Stimulated activated CD4-positive, alpha-beta T cell treated with anti-CD3 and anti-CD28 coated beads, Interleukin-12 subunit alpha, Interleukin-12 subunit beta, amount 100 ng/mL, for 4 hours (primary cell): ENCODE results near the gene CLSTN1.

Experiments
- DNase-seq: peaks from one replicate; pipeline ENCODE4 v3.0.0-alpha.2; 2020

The CLSTN1 gene

DNA sequence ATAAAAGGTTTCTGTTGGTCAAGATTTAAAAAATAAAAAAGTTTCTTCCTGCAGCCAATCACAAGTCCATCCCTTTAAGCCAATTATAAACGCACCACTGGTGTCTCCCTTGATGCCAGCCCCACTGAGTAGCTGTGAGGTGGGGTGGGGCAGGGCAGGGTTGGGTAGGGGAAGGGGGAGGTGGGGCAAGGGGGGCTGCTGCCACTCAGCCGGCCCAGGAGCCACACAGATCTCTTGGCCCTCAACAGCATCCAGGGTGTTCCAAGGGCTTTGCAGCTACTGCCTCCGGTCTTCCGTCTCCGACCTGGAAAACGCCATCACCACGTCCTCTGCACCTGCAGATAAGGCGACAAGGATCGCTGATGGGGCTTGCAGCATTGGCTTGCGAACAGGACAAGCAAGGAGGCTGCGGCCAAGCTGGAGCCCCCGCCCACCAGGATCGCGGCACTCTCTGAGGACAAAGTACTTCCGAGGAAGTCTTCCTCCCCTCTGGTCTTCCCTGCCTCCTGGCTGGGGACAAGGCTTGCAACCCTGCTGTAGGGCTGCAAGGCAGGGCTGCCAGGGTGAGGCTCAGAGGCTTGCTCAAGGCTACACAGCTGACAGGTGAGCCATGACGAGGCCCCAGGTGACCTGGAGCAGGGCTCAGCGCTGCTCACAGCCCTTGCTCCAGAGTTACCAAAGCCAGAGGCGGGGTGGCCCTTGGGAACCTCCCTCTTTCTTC, 26.8 kb upstream of the CLSTN1 start:
- no peak for DNase-seq

GRCh38 chr1:9849691-9850441, 26.1 kb upstream of the CLSTN1 start:
- no peak for DNase-seq

- DNase-seq, result no peak
Observed at GRCh38 chr1:9848022-9848421, 24.3 kb upstream of the CLSTN1 start.

DNA sequence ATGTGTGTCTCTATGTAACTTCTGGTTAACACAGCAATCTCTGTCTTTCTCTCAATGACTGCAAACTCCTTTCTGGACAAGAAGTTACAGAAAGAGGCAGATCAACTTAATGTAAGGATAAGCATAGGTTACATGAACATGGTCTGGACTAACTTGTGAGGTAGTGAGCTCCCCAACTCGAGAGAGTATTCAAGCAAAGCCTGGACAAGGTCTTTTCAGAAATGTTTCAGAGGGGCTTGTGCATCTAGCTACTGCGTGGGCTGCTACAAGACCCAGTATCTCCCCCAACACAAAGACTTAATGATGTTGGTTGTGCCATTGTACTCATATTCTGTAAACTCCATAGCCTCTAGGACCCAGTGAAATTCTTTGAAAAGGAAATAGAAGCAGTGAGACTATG, 23.5 kb upstream of the CLSTN1 start:
- DNase-seq, result no peak

DNA sequence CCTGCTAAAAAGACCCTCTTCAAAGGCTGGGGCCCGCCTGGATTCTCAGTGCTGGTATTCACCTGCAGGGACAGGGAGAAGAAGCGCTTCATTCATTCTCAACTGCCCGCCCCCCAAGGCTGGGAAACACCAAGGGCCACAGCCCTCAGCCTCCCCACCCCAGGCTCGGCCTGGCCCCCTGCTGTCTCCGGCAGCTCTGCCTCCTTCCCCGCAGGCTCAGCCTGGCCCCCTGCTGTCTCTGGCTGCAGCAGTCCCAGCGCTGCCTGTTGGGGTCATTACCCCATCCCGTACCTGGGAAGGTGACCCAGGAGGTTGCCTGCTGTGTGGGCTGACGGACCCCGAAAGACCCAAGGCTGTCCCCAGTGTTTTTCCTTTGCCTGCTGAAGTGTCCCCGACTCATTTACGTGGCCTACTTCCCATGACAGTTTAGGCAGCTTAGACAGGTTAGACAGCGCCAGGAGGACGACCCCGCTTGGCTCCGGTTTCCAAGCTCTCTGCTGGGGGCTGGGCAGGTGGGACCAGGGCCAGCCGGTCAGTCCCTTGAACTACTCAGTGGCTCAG, 22.9 kb upstream of the CLSTN1 start:
- no peak for DNase-seq

GRCh38 chr1:9845914-9846313, 22.1 kb upstream of the CLSTN1 start:
- DNase-seq, result no peak

- DNase-seq, result no peak
Observed at GRCh38 chr1:9844756-9845155, 21.0 kb upstream of the CLSTN1 start.

GRCh38 chr1:9844106-9844505, 20.3 kb upstream of the CLSTN1 start:
- DNase-seq, result no peak

GRCh38 chr1:9843576-9843945, 19.8 kb upstream of the CLSTN1 start:
- DNase-seq, result no peak

DNA sequence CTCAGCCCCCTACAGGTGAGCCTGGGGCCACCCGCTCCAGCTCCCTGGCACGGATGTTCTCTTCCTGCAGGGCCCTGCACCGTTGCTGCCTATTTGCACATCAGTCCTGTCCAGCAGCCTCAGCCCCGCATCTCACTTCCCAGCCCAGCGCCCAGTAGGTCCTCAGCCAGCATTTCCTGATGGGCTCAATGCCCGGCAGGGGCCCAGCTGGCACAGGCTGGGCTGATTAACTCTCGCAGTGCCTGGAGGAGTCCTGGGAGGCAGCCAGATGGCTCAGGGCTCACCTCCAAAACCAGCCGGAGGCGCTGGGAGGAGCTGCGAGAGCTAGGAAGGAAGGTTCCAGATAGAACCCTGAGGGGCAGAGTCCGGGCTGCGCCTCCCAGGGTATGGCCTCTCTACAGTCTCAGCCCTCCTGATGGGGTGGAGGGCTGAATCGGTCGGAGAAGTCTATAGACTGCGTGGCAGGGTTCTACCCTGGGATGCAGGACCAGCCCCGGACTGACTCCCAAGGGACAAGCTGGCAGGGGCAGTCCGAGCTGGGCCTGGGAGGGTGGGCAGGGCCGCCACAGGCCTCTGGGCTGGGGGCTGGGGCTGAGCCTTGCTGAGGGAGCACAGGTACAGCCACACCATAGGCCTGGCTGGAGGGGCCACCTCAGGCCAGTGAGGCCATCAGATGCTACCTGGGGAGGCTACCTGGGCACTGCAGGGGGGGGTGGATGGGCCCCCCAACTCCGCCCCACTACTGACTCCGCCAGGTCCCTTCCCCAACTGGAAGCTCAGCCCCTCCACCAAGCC, 19.2 kb upstream of the CLSTN1 start:
- no peak for DNase-seq

GRCh38 chr1:9842073-9842711, 18.4 kb upstream of the CLSTN1 start:
- no peak for DNase-seq

DNA sequence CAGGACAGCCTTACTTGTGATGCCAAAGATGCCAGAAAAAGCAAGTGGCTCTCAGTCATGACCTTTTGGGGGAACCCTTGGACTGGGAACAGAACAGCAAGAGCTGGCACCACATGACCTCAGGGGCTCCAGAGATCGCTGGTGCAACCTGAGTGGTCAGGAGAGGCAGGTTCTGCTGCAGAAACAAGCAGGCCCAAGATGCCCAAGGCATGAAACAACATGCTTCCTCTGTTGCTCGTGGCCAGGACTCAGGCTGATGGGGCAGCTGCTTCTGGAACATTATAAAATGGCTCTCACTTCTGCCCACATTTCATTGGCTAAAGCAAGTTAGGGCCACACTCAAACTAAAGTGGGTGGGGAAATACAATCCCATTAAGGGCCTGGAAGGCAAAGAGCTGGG, 17.7 kb upstream of the CLSTN1 start:
- no peak for DNase-seq

DNA sequence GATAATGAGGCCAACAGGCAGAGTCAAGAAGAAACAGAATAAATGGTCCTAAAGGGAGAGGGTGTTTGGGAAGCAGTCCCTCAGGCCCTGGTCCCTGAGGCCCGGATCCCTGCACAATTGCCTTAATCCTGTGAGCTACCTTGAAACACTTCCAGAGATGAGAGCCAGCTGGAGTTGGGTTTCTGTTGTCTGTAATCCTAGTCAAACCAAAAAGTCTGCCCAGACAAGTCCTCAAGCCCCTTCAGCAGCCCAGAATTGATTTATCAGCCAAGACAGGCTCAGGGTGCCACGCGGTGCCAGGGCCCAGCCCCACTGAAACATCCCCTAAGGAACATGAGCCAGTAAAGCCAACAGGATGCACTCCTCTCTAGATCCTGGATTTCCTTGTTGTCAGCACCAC, 16.4 kb upstream of the CLSTN1 start:
- no peak for DNase-seq

DNA sequence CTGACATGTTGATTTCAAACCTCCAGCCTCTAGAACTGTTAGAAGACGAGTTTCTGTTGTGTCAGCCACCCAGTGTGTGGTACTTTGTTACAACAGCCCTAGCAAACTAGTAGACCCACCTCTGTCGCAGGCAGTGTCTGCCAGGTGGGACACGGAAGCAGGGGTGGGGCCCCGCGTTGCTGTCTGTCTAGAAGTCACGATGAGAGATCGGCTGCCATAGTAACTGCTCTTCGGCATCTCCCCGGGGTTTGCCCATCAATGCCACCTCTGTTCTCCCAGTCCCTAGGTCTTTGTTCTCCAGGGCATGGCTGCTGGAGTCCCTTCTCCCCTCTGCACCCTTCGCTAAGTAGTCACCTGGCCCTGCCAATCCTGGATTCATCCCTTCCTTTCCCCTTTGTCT, 15.2 kb upstream of the CLSTN1 start:
- no peak for DNase-seq

- DNase-seq, result no peak
Observed at GRCh38 chr1:9836632-9836960, 12.8 kb upstream of the CLSTN1 start.

DNA sequence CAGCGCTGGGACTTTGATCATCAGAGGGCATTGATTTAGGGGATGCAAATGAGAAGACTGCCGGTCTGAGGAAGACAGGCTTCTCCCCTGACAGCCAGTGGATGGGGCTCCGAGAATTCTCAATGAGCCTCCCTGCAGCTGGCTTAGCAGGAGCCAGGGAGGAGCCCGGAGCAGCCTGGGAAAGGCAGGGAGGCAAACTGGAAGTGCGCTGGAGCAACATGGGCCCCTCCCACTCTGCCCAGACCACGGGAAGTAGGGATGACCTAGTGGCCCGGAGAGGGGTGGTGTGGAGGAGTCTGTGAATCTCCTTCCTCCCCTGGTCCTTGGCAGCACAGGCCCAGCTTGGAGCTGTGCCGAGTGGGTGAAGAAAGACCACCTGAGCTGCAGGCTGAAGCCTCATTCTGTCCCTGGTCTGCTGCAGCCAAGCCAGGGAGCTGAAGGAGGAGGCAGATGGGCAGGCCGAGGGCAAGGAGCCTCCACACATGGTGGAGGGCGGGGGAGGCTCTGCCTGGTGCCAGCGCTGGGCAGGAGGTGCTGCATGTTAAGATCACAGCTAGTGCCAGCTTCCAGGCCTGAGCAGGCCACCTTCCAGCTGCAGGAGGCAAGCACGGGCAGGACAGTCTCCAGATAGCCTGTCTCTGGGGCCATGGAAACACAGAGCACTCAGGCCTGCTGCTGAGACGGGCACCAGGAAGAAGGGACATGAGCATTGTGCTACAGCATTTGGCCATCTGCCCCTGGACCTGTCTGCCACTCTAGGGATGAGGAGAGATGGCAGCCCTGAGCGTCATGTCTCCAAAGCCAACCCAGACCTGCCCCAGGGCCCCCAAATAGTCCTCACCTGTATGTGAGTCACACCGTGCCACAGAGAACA, 12.2 kb upstream of the CLSTN1 start:
- DNase-seq, result no peak

DNA sequence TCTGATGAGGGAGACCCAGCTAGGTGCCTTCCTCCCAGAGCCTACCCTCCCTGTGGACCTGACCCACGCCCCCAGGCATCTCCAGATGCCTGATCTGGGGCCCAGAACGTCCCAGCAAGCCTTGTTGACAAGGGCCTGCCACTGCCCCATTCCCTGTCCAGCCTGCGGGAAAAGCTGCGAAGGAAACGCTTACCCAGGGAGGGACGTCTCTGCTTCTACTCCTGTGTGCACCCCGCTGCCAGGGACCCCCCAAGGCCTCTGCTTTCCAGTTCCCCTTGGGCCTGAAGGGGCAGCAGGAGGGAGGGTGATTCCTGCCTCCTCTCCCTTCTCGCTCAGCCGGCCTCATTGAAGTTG, 11.6 kb upstream of the CLSTN1 start:
- DNase-seq, result no peak

GRCh38 chr1:9833632-9834031, 9.9 kb upstream of the CLSTN1 start:
- no peak for DNase-seq

GRCh38 chr1:9827558-9828185, 3.9 kb upstream of the CLSTN1 start:
- DNase-seq, result no peak

DNA sequence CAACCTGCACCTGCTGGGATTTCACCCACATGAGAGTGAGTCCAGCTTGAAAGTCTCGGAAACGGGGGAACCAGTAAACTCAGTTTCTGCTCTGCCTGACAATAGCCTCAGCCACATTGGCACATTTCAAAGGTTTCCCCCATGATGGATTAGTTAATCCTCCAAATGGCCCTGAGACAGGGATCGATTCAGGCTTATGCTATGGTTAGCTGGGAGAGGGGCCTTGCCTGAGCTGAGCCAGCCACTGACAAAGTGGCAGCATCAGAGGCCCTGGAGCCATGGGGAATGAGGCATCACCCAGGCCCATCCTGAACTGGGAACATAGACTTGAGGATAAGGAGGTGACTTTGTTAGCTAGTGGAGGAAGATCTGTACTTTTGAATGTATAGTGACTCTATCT, 2.9 kb upstream of the CLSTN1 start:
- DNase-seq, result no peak

GRCh38 chr1:9826087-9826486, 2.3 kb upstream of the CLSTN1 start:
- DNase-seq, result no peak
